Lower leg skin (tissue), 4 donors: ENCODE results near the gene CLEC14A. TPM values are rescaled to one million over a fixed set of nuclear protein-coding genes. Genes with fewer than 3 reads are reported as not detected.

Experiments used
- DNase-seq, 2 donors: peaks; one replicate each; pipeline ENCODE4 v3.0.0-alpha.2; 2019; ENCODE audit warnings: low spot score in 2 of 2
- H3K4me3 ChIP-seq: fragments of 200-600 bp; sonication (generic); 2 replicates; pipeline ENCODE4 v1.5.1; 2017; ENCODE audit warnings: mild to moderate bottlenecking, low read depth; ENCODE audit not compliant: poor library complexity, severe bottlenecking
- POLR2A ChIP-seq, 2 donors: fragments of 450-650 bp; IDR thresholded peaks; one replicate each; pipeline ENCODE4 v1.6.1; 2016 to 2017; ENCODE audit warnings: antibody characterized with exemption in 2 of 2, mild to moderate bottlenecking in 1 of 2, moderate library complexity in 1 of 2
- WGBS, 2 donors: methylation state at CpG; one replicate each; pipeline ENCODE4 v1.1.5; 2018; 5-methylcytosine and 5-hydroxymethylcytosine counted together
- intact Hi-C: fragments of 100-400 bp; cut with DNase I; formaldehyde crosslinking; loops from one replicate; pipeline ENCODE4 v1.15.0; 2023; ENCODE audit warnings: low total_unique reads
- total RNA-seq, 4 donors: library from RNA; depleted of rRNA; stranded (reverse); fragments of >200 nt; gene quantifications; one replicate each; pipeline ENCODE4 v1.1.0, GENCODE V29; 2016
- TF ChIP-seq, protein P1 (sequence below), 3 donors: fragments of 450-650 bp; IDR thresholded peaks; one replicate each; pipeline ENCODE4 v1.5.1; 2016; ENCODE audit warnings: antibody characterized with exemption in 3 of 3, mild to moderate bottlenecking in 3 of 3, moderate library complexity in 2 of 3

CLEC14A gene
- total RNA-seq, 4 donors from 2014 or later, result 10.2 to 25.8 (median 16.9) TPM

DNA sequence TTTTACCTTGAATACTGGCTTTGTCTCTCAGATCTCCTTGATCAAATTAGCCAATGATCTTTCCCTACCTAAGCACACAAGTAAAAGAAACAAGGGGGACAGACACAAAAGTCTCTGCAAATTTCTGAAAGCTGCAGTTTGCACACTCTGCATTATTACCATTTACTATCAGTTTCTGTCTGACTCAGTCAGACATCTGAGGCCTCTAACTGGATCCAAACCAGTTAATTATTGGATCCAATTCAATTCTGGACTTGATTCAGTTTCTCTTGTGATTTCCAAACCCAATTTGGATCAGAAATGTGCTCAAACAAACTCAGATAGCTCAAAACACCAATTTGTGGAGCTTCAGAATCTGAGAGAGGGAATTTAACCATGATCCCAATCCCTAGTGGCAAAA lies 31.6 kb downstream of the CLEC14A start:
- no peak for TF ChIP-seq POLR2A (IDR thresholded peaks at IDR 0.05)
- DNase-seq, result no peak
- intact Hi-C loops, result no loop called here
- H3K4me3 ChIP-seq, result no peak overlapping the region

DNA sequence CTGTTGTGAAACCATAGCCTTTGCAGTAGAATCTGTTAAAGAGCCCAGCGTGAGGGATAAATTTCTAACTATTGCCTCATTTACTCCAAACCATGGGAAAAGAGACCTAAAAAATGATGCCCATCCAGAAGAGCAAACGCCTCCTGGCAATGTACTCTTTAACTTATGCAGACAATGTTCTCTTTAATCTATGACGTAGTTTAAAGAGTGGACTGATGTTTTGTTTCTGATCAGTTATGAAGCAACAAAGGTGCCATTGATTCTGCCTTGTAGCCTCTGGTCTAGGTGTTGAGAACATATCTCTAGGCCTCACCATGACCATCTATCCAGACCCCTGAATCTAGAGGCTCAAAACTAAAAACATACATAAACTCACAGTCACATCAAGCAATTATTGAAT lies 34.8 kb downstream of the CLEC14A start:
- intact Hi-C loops, result no loop called here
- WGBS, 2 donors, result 74 to 87% methylated on average over 3 of the region's 3 CpGs
- H3K4me3 ChIP-seq, result no peak overlapping the region
- no peak for DNase-seq
- TF ChIP-seq, protein P1, sequence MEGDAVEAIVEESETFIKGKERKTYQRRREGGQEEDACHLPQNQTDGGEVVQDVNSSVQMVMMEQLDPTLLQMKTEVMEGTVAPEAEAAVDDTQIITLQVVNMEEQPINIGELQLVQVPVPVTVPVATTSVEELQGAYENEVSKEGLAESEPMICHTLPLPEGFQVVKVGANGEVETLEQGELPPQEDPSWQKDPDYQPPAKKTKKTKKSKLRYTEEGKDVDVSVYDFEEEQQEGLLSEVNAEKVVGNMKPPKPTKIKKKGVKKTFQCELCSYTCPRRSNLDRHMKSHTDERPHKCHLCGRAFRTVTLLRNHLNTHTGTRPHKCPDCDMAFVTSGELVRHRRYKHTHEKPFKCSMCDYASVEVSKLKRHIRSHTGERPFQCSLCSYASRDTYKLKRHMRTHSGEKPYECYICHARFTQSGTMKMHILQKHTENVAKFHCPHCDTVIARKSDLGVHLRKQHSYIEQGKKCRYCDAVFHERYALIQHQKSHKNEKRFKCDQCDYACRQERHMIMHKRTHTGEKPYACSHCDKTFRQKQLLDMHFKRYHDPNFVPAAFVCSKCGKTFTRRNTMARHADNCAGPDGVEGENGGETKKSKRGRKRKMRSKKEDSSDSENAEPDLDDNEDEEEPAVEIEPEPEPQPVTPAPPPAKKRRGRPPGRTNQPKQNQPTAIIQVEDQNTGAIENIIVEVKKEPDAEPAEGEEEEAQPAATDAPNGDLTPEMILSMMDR (IDR thresholded peaks at IDR 0.05), result no peak
- TF ChIP-seq POLR2A (IDR thresholded peaks at IDR 0.05), result no peak

DNA sequence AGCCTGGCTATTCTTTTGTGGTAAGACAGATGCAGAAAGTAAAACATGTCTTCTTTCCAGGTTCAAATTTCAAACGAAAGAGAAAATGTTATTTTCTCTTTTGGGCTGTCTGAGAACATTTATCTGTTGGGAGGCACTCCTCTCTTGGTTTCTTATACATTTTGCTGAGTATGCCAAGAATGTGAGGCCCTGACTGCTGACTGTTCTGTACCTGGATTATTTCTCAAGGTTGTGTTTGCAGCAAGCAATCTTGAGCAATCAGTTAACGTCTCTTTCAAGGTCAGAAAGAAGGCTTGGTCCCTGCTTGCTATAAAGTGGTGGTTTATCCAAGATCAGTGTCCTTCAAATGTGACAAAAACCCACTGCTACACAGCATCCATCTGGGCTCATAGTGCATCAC lies 38.3 kb downstream of the CLEC14A start:
- 56% methylated on average over 2 of the region's 2 CpGs for WGBS, 2 donors
- intact Hi-C loops, result no loop called here
- no peak overlapping the region for H3K4me3 ChIP-seq
- TF ChIP-seq POLR2A (IDR thresholded peaks at IDR 0.05), result no peak
- TF ChIP-seq, protein P1 (IDR thresholded peaks at IDR 0.05), result no peak
- no peak for DNase-seq

DNA sequence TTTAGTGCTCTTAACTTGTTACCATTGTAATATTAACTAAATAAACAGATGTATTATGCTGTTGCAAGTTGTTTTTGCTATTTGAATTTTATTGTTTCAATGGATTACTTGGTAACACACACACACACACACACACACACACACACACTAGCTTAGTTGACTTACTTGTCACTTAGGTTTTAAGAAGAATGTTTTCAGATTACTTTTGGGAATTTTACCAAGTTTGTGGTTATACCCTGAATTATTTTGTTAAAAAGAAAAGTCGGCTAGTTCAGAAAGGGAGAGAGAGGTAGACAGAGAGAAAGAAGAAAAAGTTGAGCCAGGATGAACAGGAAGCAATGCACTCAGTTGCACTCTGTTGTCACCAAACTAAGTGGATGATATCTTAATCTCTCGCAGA lies 42.9 kb downstream of the CLEC14A start:
- DNase-seq, result no peak
- no peak for TF ChIP-seq POLR2A (IDR thresholded peaks at IDR 0.05)
- TF ChIP-seq, protein P1 (IDR thresholded peaks at IDR 0.05), result no peak
- intact Hi-C loops, result no loop called here
- H3K4me3 ChIP-seq, result no peak overlapping the region
- WGBS, 2 donors, result 75 to 87% methylated on average over 2 of the region's 2 CpGs

DNA sequence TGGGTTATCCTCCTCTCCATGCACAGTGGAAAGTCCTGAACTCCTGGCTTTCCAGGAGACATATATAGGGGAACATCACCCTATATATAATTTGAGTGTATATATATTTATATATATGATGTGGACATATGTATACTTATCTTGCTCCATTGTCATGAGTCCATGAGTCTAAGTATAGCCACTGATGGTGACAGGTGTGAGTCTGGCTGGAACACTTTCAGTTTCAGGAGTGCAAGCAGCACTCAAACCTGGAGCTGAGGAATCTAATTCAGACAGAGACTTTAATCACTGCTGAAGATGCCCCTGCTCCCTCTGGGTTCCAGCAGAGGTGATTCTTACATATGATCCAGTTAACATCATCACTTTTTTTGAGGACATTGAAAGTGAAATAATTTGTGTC lies 43.8 kb downstream of the CLEC14A start:
- intact Hi-C loops, result no loop called here
- H3K4me3 ChIP-seq, result no peak overlapping the region
- TF ChIP-seq, protein P1 (IDR thresholded peaks at IDR 0.05), result no peak
- no peak for TF ChIP-seq POLR2A (IDR thresholded peaks at IDR 0.05)
- no peak for DNase-seq

DNA sequence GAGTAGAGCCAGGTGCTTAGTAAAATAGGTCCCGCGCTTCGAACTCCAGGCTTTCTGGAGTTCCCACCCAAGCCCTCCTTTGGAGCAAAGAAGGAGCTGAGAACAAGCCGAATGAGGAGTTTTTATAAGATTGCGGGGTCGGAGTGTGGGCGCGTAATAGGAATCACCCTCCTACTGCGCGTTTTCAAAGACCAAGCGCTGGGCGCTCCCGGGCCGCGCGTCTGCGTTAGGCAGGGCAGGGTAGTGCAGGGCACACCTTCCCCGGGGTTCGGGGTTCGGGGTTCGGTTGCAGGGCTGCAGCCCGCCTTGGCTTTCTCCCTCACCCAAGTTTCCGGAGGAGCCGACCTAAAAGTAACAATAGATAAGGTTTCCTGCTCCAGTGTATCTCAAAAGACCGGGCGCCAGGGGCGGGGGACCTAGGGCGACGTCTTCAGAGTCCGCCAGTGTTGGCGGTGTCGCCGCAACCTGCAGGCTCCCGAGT lies 44.6 kb downstream of the CLEC14A start:
- DNase-seq, result no peak
- intact Hi-C loops, result no loop called here

More for the DNA sequence above, 44.6 kb downstream of the CLEC14A start:
- WGBS, 2 donors, result 17 to 19% methylated on average over 34 of the region's 34 CpGs
- H3K4me3 ChIP-seq, result no peak overlapping the region
- no peak for TF ChIP-seq POLR2A (IDR thresholded peaks at IDR 0.05)
- TF ChIP-seq, protein P1 (IDR thresholded peaks at IDR 0.05), result no peak
